ENCODE measurements around the gene AMFR.
A peak's percentile ranks its signal among the peaks of the same experiment; 100 is the strongest.

Gene AMFR

DNA sequence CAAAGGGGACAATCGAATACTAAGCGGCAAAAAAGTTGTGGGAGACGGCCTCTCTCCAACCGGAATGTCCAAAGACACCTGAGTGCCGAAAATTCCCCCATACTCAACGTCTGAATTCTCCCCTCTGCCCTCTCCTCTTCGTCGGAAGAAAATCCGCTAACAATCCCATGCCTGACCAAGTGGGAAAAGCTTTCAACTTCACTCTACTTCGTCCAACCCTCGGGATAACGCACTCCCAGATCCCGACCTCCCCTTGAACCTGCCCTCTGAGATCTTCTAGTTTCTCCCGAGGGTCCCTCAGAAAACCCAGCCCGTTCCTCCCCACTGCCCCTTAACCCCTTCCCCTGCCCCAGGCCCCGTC lies 961 bp downstream of the AMFR start:
- no peak for DNase-seq (ENCODE audit: low read depth, low spot score)
- H3K4me3 ChIP-seq (ENCODE audit: insufficient read length, low read depth): peak overlapping the region; percentile 83
- TF ChIP-seq SUZ12 (IDR thresholded peaks at IDR 0.05; ENCODE audit: extremely low read depth, insufficient read depth, insufficient read length) (no peak), YY1 (IDR thresholded peaks at IDR 0.05; ENCODE audit: insufficient read depth, insufficient read length) (no peak), ZNF274 (IDR thresholded peaks at IDR 0.05; ENCODE audit: low read depth, low read length) (no peak)
- H3K27me3 ChIP-seq (ENCODE audit: insufficient read depth, insufficient read length): no peaks in the 10 kb centered on the region
- H3K9me3 ChIP-seq (ENCODE audit: insufficient read depth, low read length): no peaks in the 10 kb centered on the region
- no peaks in the 10 kb centered on the region for H3K36me3 ChIP-seq (ENCODE audit: insufficient read depth, insufficient read length, low read length)
- H3K4me1 ChIP-seq (ENCODE audit: insufficient read depth, insufficient read length): no peaks in the 10 kb centered on the region
- peak overlapping the region; percentile 78 for H3K9ac ChIP-seq (ENCODE audit: insufficient read length, low read depth)

DNA sequence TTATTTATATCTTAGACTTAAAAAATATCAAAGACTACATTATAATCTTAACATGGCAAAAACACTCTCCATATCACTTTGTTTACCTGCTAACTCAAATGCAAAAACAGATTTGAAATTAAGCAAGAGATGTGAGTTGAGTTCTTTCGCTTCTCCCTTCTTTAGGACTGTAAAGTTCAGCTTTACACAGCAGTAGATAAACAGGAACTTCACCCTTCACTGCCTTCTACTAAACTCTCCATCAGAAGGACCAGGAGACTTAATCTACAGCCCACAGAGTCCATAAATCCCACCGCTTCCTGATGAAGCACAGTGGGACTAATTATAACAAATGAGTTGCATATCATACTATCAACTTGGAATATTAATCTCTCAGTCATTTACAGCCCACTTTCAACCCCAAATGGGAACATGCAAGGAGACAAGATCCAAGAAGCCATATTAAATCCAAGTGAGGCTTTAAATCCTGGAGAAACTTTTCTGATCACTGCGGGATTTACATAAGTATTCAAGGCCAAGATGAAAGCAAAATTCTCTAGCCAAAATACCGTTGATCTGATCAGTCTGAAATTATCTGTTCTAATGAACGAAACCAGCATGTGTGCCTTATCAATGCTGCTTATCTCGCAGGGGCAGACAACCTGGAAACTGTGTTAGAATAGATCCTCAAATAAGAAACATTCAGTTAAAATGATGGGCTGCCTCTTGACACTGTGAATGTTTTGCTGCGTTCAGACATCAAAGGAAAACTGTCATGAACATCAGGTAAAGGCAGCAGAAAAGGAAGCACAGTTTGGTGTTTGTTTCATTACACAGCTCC lies 1.6 kb downstream of the AMFR start:
- TF ChIP-seq ZNF274 (IDR thresholded peaks at IDR 0.05; ENCODE audit: low read depth, low read length) (no peak), YY1 (IDR thresholded peaks at IDR 0.05; ENCODE audit: insufficient read depth, insufficient read length) (no peak), SUZ12 (IDR thresholded peaks at IDR 0.05; ENCODE audit: extremely low read depth, insufficient read depth, insufficient read length) (no peak)
- no peak for DNase-seq (ENCODE audit: low read depth, low spot score)
- Histone ChIP-seq H3K36me3 (ENCODE audit: insufficient read depth, insufficient read length, low read length) (no peaks in the 10 kb centered on the region), H3K4me1 (ENCODE audit: insufficient read depth, insufficient read length) (no peaks in the 10 kb centered on the region), H3K27me3 (ENCODE audit: insufficient read depth, insufficient read length) (no peaks in the 10 kb centered on the region), H3K9me3 (ENCODE audit: insufficient read depth, low read length) (no peaks in the 10 kb centered on the region), H3K9ac (ENCODE audit: insufficient read length, low read depth) (peak overlapping the region; percentile 78), H3K4me3 (ENCODE audit: insufficient read length, low read depth) (peak overlapping the region; percentile 83)

DNA sequence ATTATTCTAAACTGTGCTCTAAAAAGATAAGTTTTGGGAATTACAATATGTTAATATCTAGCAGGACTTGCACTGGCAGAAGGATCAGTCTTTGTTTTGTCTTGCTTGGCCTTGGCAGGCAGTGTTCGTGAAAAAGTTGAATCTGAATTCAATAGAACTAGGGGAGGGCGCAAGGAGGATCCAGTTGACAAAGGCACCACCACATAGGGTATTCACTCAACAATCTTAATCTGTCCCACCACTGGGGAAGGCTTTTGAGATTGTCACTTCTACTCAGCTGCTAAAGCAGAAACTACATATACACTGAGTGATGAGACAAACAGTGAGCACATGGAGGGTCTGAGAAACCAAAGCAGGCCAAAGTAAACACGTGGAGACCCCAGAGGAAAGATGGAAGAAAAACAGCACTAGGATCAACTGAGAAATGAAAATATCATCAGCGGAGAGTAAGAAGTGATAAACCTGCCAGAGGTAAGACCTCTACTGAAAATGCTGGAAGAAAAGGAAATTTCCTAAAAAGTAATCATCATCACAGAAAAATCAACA lies 2.4 kb downstream of the AMFR start:
- no peak overlapping the region for H3K4me3 ChIP-seq (ENCODE audit: insufficient read length, low read depth)
- DNase-seq (ENCODE audit: low read depth, low spot score): no peak
- no peaks in the 10 kb centered on the region for H3K27me3 ChIP-seq (ENCODE audit: insufficient read depth, insufficient read length)
- H3K36me3 ChIP-seq (ENCODE audit: insufficient read depth, insufficient read length, low read length): no peaks in the 10 kb centered on the region
- TF ChIP-seq YY1 (IDR thresholded peaks at IDR 0.05; ENCODE audit: insufficient read depth, insufficient read length) (no peak), ZNF274 (IDR thresholded peaks at IDR 0.05; ENCODE audit: low read depth, low read length) (no peak), SUZ12 (IDR thresholded peaks at IDR 0.05; ENCODE audit: extremely low read depth, insufficient read depth, insufficient read length) (no peak)
- no peak overlapping the region for H3K9ac ChIP-seq (ENCODE audit: insufficient read length, low read depth)
- H3K9me3 ChIP-seq (ENCODE audit: insufficient read depth, low read length): no peaks in the 10 kb centered on the region
- no peaks in the 10 kb centered on the region for H3K4me1 ChIP-seq (ENCODE audit: insufficient read depth, insufficient read length)

DNA sequence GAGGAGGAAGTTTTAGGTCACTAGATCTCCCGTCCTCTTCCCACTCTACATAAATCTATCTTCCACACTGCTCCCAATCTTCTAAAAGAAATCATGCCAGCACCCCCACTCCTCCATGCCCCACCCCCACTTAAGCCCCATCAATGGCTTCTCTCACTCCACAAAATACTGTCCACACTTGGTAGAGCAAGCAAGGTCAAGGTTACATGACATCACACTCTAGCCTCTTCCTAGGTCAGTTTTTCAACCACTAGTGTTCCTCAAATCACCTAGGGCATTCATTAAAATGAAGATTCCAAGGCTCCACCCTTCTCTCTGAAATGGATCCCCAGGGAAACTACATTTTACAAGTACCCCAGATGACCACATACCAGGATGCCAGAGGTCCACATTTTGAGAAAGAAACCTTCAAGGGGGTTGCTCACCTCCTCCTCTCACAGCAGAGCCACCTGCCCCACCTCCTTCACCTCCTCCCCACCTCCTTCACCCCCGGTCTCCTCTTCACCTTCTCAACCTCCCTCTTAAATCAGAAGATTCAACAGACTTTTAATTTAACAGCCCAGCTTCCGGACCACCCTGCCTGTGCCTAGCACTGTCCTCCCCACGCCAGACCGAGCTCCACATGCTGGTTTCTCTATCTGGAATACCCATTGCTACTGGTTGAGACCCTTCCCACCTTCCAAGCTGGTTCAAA lies 3.2 kb downstream of the AMFR start:
- Histone ChIP-seq H3K36me3 (ENCODE audit: insufficient read depth, insufficient read length, low read length) (no peaks in the 10 kb centered on the region), H3K27me3 (ENCODE audit: insufficient read depth, insufficient read length) (no peaks in the 10 kb centered on the region), H3K4me3 (ENCODE audit: insufficient read length, low read depth) (no peak overlapping the region), H3K9ac (ENCODE audit: insufficient read length, low read depth) (no peak overlapping the region), H3K9me3 (ENCODE audit: insufficient read depth, low read length) (no peaks in the 10 kb centered on the region), H3K4me1 (ENCODE audit: insufficient read depth, insufficient read length) (no peaks in the 10 kb centered on the region)
- TF ChIP-seq SUZ12 (IDR thresholded peaks at IDR 0.05; ENCODE audit: extremely low read depth, insufficient read depth, insufficient read length) (no peak), YY1 (IDR thresholded peaks at IDR 0.05; ENCODE audit: insufficient read depth, insufficient read length) (no peak), ZNF274 (IDR thresholded peaks at IDR 0.05; ENCODE audit: low read depth, low read length) (no peak)
- DNase-seq (ENCODE audit: low read depth, low spot score): no peak

DNA sequence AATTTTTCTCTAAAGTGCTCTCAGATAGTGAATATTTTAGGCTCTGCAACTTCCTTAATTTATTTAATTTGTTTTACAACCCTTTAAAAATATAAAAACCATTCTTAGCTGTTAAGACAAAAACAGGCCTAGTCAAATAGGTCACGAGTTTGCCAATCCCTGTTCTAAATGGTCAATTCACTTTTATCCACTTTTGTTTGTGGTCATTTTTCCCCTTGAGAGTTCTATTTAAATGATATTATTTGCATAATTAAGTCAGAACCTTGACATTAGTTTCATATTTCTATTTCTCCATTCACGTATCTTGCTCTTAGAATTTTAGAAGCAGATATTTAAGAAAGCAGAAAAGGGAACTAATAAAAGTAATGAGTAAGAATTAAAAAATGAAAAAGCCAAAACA lies 4.0 kb downstream of the AMFR start:
- Histone ChIP-seq H3K4me1 (ENCODE audit: insufficient read depth, insufficient read length) (no peaks in the 10 kb centered on the region), H3K27me3 (ENCODE audit: insufficient read depth, insufficient read length) (no peaks in the 10 kb centered on the region), H3K36me3 (ENCODE audit: insufficient read depth, insufficient read length, low read length) (no peaks in the 10 kb centered on the region), H3K9me3 (ENCODE audit: insufficient read depth, low read length) (no peaks in the 10 kb centered on the region), H3K4me3 (ENCODE audit: insufficient read length, low read depth) (no peak overlapping the region), H3K9ac (ENCODE audit: insufficient read length, low read depth) (no peak overlapping the region)
- TF ChIP-seq ZNF274 (IDR thresholded peaks at IDR 0.05; ENCODE audit: low read depth, low read length): no peak
- TF ChIP-seq YY1 (IDR thresholded peaks at IDR 0.05; ENCODE audit: insufficient read depth, insufficient read length): no peak
- TF ChIP-seq SUZ12 (IDR thresholded peaks at IDR 0.05; ENCODE audit: extremely low read depth, insufficient read depth, insufficient read length): no peak
- DNase-seq (ENCODE audit: low read depth, low spot score): no peak

DNA sequence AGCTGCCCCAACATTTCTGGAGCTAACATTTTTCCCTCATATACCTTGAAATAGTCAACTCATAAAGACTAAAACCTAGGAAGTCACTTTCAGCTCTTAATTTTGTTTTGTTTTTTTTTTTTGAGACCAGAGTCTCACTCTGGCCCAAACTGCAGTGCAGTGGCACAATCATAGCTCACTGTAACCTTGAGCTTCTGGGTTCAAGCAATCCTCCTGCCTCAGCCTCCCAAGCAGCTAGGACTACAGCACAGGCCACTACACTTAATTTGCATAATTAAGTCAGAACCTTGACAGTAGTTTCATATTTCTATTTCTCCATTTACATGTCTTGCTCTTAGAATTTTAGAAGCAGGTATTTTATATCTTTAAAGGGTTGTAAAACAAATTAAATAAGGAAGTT lies 4.7 kb downstream of the AMFR start:
- TF ChIP-seq SUZ12 (IDR thresholded peaks at IDR 0.05; ENCODE audit: extremely low read depth, insufficient read depth, insufficient read length): no peak
- no peak for TF ChIP-seq ZNF274 (IDR thresholded peaks at IDR 0.05; ENCODE audit: low read depth, low read length)
- no peak for TF ChIP-seq YY1 (IDR thresholded peaks at IDR 0.05; ENCODE audit: insufficient read depth, insufficient read length)
- Histone ChIP-seq H3K4me3 (ENCODE audit: insufficient read length, low read depth) (no peak overlapping the region), H3K36me3 (ENCODE audit: insufficient read depth, insufficient read length, low read length) (no peaks in the 10 kb centered on the region), H3K9ac (ENCODE audit: insufficient read length, low read depth) (no peak overlapping the region), H3K9me3 (ENCODE audit: insufficient read depth, low read length) (no peaks in the 10 kb centered on the region), H3K4me1 (ENCODE audit: insufficient read depth, insufficient read length) (no peaks in the 10 kb centered on the region), H3K27me3 (ENCODE audit: insufficient read depth, insufficient read length) (no peaks in the 10 kb centered on the region)
- DNase-seq (ENCODE audit: low read depth, low spot score): no peak
